Measurements from ENCODE around the gene CADM4.

GRCh38 chr19:43599635-43600295 is 39.9 kb downstream of the CADM4 start:
- TF ChIP-seq, protein P1, sequence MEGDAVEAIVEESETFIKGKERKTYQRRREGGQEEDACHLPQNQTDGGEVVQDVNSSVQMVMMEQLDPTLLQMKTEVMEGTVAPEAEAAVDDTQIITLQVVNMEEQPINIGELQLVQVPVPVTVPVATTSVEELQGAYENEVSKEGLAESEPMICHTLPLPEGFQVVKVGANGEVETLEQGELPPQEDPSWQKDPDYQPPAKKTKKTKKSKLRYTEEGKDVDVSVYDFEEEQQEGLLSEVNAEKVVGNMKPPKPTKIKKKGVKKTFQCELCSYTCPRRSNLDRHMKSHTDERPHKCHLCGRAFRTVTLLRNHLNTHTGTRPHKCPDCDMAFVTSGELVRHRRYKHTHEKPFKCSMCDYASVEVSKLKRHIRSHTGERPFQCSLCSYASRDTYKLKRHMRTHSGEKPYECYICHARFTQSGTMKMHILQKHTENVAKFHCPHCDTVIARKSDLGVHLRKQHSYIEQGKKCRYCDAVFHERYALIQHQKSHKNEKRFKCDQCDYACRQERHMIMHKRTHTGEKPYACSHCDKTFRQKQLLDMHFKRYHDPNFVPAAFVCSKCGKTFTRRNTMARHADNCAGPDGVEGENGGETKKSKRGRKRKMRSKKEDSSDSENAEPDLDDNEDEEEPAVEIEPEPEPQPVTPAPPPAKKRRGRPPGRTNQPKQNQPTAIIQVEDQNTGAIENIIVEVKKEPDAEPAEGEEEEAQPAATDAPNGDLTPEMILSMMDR (IDR thresholded peaks at IDR 0.05; ENCODE audit: low read depth, low read length, poor library complexity, severe bottlenecking) = peak; percentile 12
- TF ChIP-seq EZH2phosphoT487 (IDR thresholded peaks at IDR 0.05; ENCODE audit: borderline replicate concordance, low read length) = no peak
